SK-N-SH (cell line): ENCODE data around the gene MAP2K2. TPM values are rescaled to one million over a fixed set of nuclear protein-coding genes. Genes with fewer than 3 reads are reported as not detected.

Source experiments
- CTCF ChIA-PET: fragments of 300-600, 350-600 bp; formaldehyde crosslinking; extraction: SDS; loops from one replicate; lab custom pipeline; 2021; lab: Yijun Ruan, JAX
- POLR2A ChIA-PET: fragments of 350-600 bp; sonication (Branson Sonifier 250); formaldehyde crosslinking; extraction: SDS; loops from one replicate; lab custom pipeline; 2020; ENCODE audit warnings: antibody characterized with exemption, inconsistent platforms; lab: Yijun Ruan, JAX
- DNase-seq: peaks from one replicate; pipeline ENCODE4 v3.0.0; 2012
- H2AFZ ChIP-seq: fragments of 200-600 bp; sonication (generic); 2 replicates; pipeline ENCODE4 v1.8.1; 2016; ENCODE audit warnings: antibody characterized with exemption, mild to moderate bottlenecking, low read depth
- H3F3A ChIP-seq: fragments of 200-600 bp; sonication (generic); replicated peaks from 2 replicates; pipeline ENCODE3; 2016; ENCODE audit warnings: antibody characterized with exemption, mild to moderate bottlenecking; ENCODE audit not compliant: insufficient read depth
- H3K27ac ChIP-seq, 2 experiments: fragments of 200-500 bp in 1 of 2; fragments of 200-600 bp in 1 of 2; sonication (Bioruptor generic) in 1 of 2; sonication (generic), shearing (Covaris generic) in 1 of 2; 2 replicates each; pipeline versions ENCODE4 v1.5.1 to v1.6.1; 2014 to 2016; ENCODE audit warnings: low read depth in 2 of 2, inconsistent platforms in 1 of 2, low read length in 1 of 2, mild to moderate bottlenecking in 1 of 2, mixed read lengths in 1 of 2
- H3K27me3 ChIP-seq: fragments of 200-600 bp; sonication (generic), shearing (Covaris generic); 2 replicates; pipeline ENCODE4 v1.6.1; 2016; ENCODE audit warnings: mixed run types; ENCODE audit not compliant: insufficient read depth
- H3K36me3 ChIP-seq, 2 experiments: fragments of 200-500 bp in 1 of 2; fragments of 200-600 bp in 1 of 2; sonication (Bioruptor generic) in 1 of 2; sonication (generic) in 1 of 2; replicated peaks in 1 of 2; 2 replicates each; pipeline versions ENCODE3 to v1.5.1; 2014 to 2016; ENCODE audit warnings: low read length in 1 of 2, mild to moderate bottlenecking in 1 of 2; ENCODE audit not compliant: insufficient read depth in 2 of 2, control insufficient read depth in 1 of 2
- H3K4me1 ChIP-seq, 2 experiments: fragments of 200-500 bp in 1 of 2; fragments of 200-600 bp in 1 of 2; sonication (Bioruptor generic) in 1 of 2; sonication (generic), shearing (Covaris generic) in 1 of 2; 2 replicates each; pipeline versions ENCODE4 v1.5.1 to v1.6.1; 2014 to 2016; ENCODE audit warnings: low read depth in 1 of 2, low read length in 1 of 2, mixed run types in 1 of 2; ENCODE audit not compliant: insufficient read depth in 2 of 2, control insufficient read depth in 1 of 2
- H3K4me2 ChIP-seq: fragments of 200-600 bp; sonication (generic), shearing (Covaris generic); 2 replicates; pipeline ENCODE4 v1.6.1; 2017; ENCODE audit warnings: mixed run types
- H3K4me3 ChIP-seq, 2 experiments: fragments of 200-500 bp in 1 of 2; fragments of 200-600 bp in 1 of 2; sonication (Bioruptor generic) in 1 of 2; sonication (generic), shearing (Covaris generic) in 1 of 2; 2 replicates each; pipeline versions ENCODE4 v1.5.1 to v1.8.1; 2014 to 2016; ENCODE audit warnings: low read depth in 2 of 2, inconsistent platforms in 1 of 2, low read length in 1 of 2, mild to moderate bottlenecking in 1 of 2, mixed read lengths in 1 of 2, moderate library complexity in 1 of 2
- H3K79me2 ChIP-seq: fragments of 200-600 bp; sonication (generic); 2 replicates; pipeline ENCODE4 v1.8.1; 2017; ENCODE audit warnings: mild to moderate bottlenecking; ENCODE audit not compliant: insufficient read depth
- H3K9ac ChIP-seq: fragments of 200-600 bp; sonication (generic); 2 replicates; pipeline ENCODE4 v1.6.1; 2017; ENCODE audit warnings: mixed run types
- H3K9me2 ChIP-seq: fragments of 200-600 bp; sonication (generic); 2 replicates; pipeline ENCODE4 v1.6.1; 2017; ENCODE audit warnings: mixed run types
- H3K9me3 ChIP-seq: fragments of 200-600 bp; sonication (generic); 2 replicates; pipeline ENCODE4 v1.6.1; 2017; ENCODE audit warnings: mixed run types, mild to moderate bottlenecking, moderate library complexity
- H4K20me1 ChIP-seq: fragments of 200-600 bp; sonication (generic); 2 replicates; pipeline ENCODE4 v1.6.1; 2017; ENCODE audit warnings: mild to moderate bottlenecking, mixed run types; ENCODE audit not compliant: insufficient read depth
- CHD2 ChIP-seq: fragments of 150-350 bp; IDR thresholded peaks from 2 replicates; pipeline ENCODE4 v1.6.1; 2018; ENCODE audit warnings: low read length; ENCODE audit not compliant: partially characterized antibody
- ELF1 ChIP-seq: IDR thresholded peaks from 2 replicates; pipeline ENCODE4 v1.4.0; 2012
- EP300 ChIP-seq, 2 experiments: IDR thresholded peaks; 2 replicates each; pipeline versions ENCODE4 v1.4.0 to v1.6.1; 2012; ENCODE audit warnings: borderline replicate concordance in 1 of 2, low read depth in 1 of 2, low read length in 1 of 2
- FOXJ3 ChIP-seq: sonication (generic); formaldehyde crosslinking; IDR thresholded peaks from 2 replicates; pipeline ENCODE4 v1.5.1; 2020; ENCODE audit warnings: mild to moderate bottlenecking, missing genetic modification reagents
- FOXM1 ChIP-seq: IDR thresholded peaks from 2 replicates; pipeline ENCODE4 v1.4.0; 2012; ENCODE audit warnings: low read depth, mild to moderate bottlenecking
- MXI1 ChIP-seq: IDR thresholded peaks from 2 replicates; pipeline ENCODE4 v1.6.1; 2012; ENCODE audit warnings: mild to moderate bottlenecking, low read depth, low read length, improper control_type of control experiment
- NFIC ChIP-seq: IDR thresholded peaks from 2 replicates; pipeline ENCODE4 v1.4.0; 2012; ENCODE audit warnings: borderline replicate concordance
- NRF1 ChIP-seq: IDR thresholded peaks from 2 replicates; pipeline ENCODE4 v1.6.1; 2012; ENCODE audit warnings: low read depth, mild to moderate bottlenecking, low read length
- POLR2AphosphoS5 ChIP-seq: IDR thresholded peaks from 2 replicates; pipeline ENCODE4 v1.6.1; 2012; ENCODE audit warnings: low read depth, low read length
- RFX5 ChIP-seq: IDR thresholded peaks from 2 replicates; pipeline ENCODE4 v1.6.1; 2012; ENCODE audit warnings: mild to moderate bottlenecking, improper control_type of control experiment, low read length
- RXRA ChIP-seq: IDR thresholded peaks from 2 replicates; pipeline ENCODE4 v1.4.0; 2012; ENCODE audit warnings: low read depth, mild to moderate bottlenecking, borderline replicate concordance
- SIN3A ChIP-seq: IDR thresholded peaks from 2 replicates; pipeline ENCODE4 v1.6.1; 2012; ENCODE audit warnings: low read depth, mild to moderate bottlenecking, low read length, moderate library complexity, borderline replicate concordance
- SMC3 ChIP-seq: IDR thresholded peaks from 2 replicates; pipeline ENCODE4 v1.6.1; 2012; ENCODE audit warnings: low read depth, low read length, improper control_type of control experiment
- TAF1 ChIP-seq: IDR thresholded peaks from 2 replicates; pipeline ENCODE4 v1.6.1; 2012; ENCODE audit warnings: low read depth, mild to moderate bottlenecking, low read length, moderate library complexity, borderline replicate concordance
- TEAD4 ChIP-seq: IDR thresholded peaks from 2 replicates; pipeline ENCODE4 v1.4.0; 2012; ENCODE audit warnings: mild to moderate bottlenecking, borderline replicate concordance; ENCODE audit not compliant: insufficient read depth
- WGBS: methylation state at CpG from one replicate; pipeline ENCODE4 v1.1.6; 2017; ENCODE audit warnings: low lambda C conversion rate; 5-methylcytosine and 5-hydroxymethylcytosine counted together
- polyA plus RNA-seq, 3 experiments: library from polyadenylated mRNA; depleted of rRNA; stranded (reverse); fragments of >200 nt; gene quantifications; 2 replicates each; pipeline ENCODE4 v1.2.3, GENCODE V29; 2012
- TF ChIP-seq, protein P1 (sequence below): IDR thresholded peaks from 2 replicates; pipeline ENCODE4 v1.4.0; 2012; ENCODE audit warnings: low read depth
- TF ChIP-seq, protein P2 (sequence below): fragments of 200-600 bp; sonication (generic); IDR thresholded peaks from 2 replicates; pipeline ENCODE4 v1.6.1; 2017; ENCODE audit warnings: antibody characterized with exemption, mild to moderate bottlenecking, moderate library complexity

The MAP2K2 gene
- polyA plus RNA-seq, 1 of the 3 experiments (the other 2 are of a cell fraction) = 114 TPM

DNA sequence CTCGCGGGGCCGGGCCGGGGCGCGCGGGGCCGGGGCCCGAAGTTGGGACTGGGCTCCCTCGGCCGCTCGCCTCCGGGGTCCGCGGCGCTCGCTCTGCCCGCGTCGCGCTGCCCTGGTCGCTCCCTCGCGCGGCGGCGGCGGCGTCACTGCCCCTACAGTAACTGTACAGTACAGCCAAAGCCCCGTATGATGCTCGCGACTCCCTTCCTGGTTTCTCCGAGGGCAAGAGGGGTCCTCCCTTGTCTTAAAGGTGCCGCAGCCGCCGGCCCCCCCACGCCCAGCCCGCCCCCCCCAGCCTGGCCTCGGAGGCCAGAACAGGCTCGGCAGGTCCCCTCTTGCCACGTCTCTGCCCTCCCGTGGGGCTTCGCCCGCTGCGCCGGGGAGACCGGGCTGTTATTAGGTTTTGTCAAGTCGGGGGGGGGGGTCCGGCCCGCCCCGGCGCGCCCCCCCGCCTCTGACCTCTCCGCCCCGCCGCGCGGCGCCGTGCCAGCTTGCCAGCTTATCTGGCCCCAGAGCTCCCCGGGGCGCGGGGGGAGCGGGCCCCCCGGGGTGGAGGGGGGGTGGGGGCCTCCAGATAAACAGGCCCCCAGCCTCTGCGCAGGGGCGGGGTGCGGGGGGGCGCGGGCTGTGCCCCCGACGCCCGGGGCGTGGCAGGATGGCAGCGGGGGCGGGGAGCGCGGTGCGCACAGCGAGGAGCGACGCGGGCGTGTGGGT is 57.1 kb downstream of the MAP2K2 start, which contains the start of gene ZBTB7A:
TSS of gene ZBTB7A (minus strand) at position 218 of the 714 bp plus-strand sequence. CDS start 11,667 bp downstream, outside the sequence.
- CTCF ChIA-PET = no interaction called here
- peaks cover 36% of the 10 kb centered on the region for H3K79me2 ChIP-seq
- peaks cover 3 to 11% of the 10 kb centered on the region in 2 experiments for H3K36me3 ChIP-seq
- H3K4me1 ChIP-seq = peaks cover 0 to 16% of the 10 kb centered on the region in 2 experiments; a peak in 1 of 4 replicates
- H3K9ac ChIP-seq = peak within 1 kb of the TSS; percentile 87
- no peaks in the 10 kb centered on the region for H3K9me2 ChIP-seq
- TF ChIP-seq FOXM1 (no peak), POLR2AphosphoS5 (peak; percentile 47), NFIC (peak; percentile 30; the same call in 1 of the 2 replicates), EP300 (IDR thresholded peaks at IDR 0.05; ENCODE audit: borderline replicate concordance in 1 of 2, low read depth in 1 of 2, low read length in 1 of 2) (no peak), MXI1 (peak; percentile 53), ELF1 (peak; percentile 62; the same call in 1 of the 2 replicates), TEAD4 (no peak), SIN3A (0 out of 2 replicates have a peak, but pooled peaks have one; percentile 33), RXRA (peak; percentile 41; the same call in 1 of the 2 replicates), RFX5 (no peak), SMC3 (no peak), FOXJ3 (no peak), NRF1 (no peak), TAF1 (peak; percentile 46; the same call in 1 of the 2 replicates), CHD2 (no peak)
- TF ChIP-seq, protein P1, sequence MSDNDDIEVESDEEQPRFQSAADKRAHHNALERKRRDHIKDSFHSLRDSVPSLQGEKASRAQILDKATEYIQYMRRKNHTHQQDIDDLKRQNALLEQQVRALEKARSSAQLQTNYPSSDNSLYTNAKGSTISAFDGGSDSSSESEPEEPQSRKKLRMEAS = 0 out of 2 replicates have a peak, but pooled peaks have one; percentile 34
- TF ChIP-seq, protein P2, sequence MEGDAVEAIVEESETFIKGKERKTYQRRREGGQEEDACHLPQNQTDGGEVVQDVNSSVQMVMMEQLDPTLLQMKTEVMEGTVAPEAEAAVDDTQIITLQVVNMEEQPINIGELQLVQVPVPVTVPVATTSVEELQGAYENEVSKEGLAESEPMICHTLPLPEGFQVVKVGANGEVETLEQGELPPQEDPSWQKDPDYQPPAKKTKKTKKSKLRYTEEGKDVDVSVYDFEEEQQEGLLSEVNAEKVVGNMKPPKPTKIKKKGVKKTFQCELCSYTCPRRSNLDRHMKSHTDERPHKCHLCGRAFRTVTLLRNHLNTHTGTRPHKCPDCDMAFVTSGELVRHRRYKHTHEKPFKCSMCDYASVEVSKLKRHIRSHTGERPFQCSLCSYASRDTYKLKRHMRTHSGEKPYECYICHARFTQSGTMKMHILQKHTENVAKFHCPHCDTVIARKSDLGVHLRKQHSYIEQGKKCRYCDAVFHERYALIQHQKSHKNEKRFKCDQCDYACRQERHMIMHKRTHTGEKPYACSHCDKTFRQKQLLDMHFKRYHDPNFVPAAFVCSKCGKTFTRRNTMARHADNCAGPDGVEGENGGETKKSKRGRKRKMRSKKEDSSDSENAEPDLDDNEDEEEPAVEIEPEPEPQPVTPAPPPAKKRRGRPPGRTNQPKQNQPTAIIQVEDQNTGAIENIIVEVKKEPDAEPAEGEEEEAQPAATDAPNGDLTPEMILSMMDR = no peak
- peak within 1 kb of the TSS; percentile 63; the same call in 1 of the 2 replicates for H2AFZ ChIP-seq
- POLR2A ChIA-PET = interaction anchor here (1.2 kb wide), 3 partner anchors 60 to 82 kb away, joined by 3 to 4 read pairs (median 3); partner anchors contain the start of genes EEF2 and PIAS4
- H3K9me3 ChIP-seq = no peaks in the 10 kb centered on the region
- H3F3A ChIP-seq = peaks cover 4% of the 10 kb centered on the region
- H4K20me1 ChIP-seq = peaks cover 31% of the 10 kb centered on the region
- H3K4me3 ChIP-seq = peak within 1 kb of the TSS; percentile 76 to 80
- peak; percentile 89 for DNase-seq
- no peaks in the 10 kb centered on the region for H3K27me3 ChIP-seq
- WGBS = 2% methylated on average over 25 of the region's 85 CpGs
- H3K27ac ChIP-seq = peak within 1 kb of the TSS; percentile 63 to 90; a peak in 3 of 4 replicates
- peak within 1 kb of the TSS; percentile 88 for H3K4me2 ChIP-seq
